GM19240 (cell line): ENCODE measurements around the gene FOXP1.

Experiments used
- DNase-seq: peaks from one replicate; pipeline ENCODE4 v3.0.0; 2011; ENCODE audit warnings: low spot score; ENCODE audit not compliant: insufficient read length

Gene FOXP1

DNA sequence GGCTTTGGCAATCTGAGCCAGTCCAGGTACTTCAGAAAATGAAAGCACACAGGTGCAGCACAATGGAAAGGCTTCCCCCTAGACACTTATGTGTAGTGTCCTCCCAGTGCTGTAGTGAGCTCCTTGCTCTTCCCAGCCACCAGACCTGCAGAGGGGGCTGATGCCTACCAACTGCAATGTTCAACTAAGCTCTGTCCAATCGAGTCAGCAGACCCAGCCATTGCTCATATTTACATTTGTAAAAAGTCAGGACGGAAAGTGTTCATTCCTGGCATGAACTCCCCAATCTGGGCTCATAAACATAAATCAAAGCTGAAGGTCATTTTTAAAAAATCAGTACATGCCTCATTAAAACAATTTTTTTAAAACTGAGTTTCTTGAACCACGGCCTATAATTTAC is 73.0 kb downstream of the FOXP1 start:
- DNase-seq = no peak

- DNase-seq = no peak
Measured at GRCh38 chr3:71509066-71509465, 74.5 kb downstream of the FOXP1 start.

DNA sequence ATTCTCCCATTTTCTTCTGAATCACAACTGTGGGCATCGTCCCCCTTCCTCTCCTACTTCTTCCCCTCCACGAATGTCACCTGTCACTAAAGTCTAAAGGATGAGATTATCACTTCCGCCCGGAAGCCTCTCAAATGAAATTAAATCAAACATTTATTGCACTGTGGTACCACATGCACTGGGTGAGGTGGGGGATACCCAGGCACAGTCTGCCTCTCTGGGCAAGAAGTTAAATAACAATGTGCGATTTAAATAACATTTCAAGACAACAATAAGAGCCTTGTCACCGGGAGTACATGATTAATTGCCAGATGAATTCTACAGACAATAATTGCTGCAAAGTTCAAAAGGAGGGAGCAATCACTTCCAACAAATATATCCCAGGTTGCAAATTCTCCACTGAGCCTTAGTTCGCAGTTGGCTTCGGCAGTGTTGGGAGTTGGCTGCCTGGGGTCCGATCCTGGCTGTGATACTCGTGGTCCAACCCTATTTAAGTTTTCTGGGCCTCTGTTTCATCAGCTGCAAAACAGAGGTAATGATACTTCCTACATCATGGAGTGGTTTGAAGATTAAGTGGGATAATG is 77.7 kb downstream of the FOXP1 start:
- DNase-seq = no peak

DNA sequence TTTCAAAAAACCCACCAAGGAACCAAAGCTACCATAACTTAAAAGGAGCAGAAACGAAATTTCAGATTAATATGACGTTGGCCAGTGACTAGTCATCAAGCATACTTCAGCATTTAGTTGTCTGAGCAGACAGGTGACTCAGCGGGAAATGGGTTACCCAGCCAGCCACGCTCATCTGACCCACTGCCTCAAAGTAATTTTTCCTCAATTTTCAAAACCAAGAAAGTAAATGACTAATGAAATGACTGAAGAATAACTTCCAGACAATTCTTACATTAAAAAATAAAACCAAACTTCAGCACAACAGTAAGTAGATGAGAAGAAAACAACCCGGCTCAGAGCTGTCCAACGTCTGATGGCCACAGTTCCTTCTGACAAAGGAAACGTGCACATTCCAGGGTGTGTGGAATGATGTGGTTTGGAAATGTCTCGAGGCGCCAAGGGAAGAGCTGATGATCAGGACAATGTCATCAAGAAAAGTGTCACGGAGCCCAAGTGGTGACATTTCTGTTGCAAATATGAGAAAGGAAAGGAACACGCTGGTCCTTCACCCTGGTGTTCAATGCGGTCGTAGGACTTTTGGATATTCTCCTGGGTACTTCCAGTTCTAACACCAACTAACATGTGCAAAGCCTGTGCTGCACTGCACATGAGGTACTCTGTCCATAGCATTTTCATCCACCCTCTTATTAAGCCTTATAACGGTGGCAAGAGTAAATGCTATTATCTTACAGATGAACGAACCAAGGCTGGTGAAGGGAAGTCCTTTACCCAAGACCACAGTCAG is 79.1 kb downstream of the FOXP1 start:
- no peak for DNase-seq

- no peak for DNase-seq
Measured at GRCh38 chr3:71503525-71504249, 79.8 kb downstream of the FOXP1 start.

GRCh38 chr3:71502066-71502625 is 81.4 kb downstream of the FOXP1 start:
- no peak for DNase-seq

DNA sequence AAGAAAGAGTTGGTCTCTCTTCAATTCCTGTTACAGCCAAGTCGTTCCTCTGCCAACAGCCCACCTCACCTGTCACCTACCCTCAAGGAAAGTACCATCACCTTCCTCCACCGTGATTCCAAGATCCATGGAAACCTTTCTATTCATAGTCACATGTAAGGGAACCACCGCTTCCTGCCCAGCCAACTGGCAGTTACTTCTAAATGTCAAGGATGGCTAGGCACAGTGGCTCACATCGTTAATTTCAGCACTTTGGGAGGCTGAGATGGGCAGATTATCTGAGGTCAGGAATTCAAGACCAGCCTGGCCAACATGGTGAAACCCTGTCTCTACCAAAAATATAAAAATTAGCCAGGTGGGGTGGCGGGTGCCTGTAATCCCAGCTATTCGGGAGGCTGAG is 82.8 kb downstream of the FOXP1 start:
- no peak for DNase-seq

- no peak for DNase-seq
Measured at GRCh38 chr3:71499227-71499876, 84.2 kb downstream of the FOXP1 start.

DNA sequence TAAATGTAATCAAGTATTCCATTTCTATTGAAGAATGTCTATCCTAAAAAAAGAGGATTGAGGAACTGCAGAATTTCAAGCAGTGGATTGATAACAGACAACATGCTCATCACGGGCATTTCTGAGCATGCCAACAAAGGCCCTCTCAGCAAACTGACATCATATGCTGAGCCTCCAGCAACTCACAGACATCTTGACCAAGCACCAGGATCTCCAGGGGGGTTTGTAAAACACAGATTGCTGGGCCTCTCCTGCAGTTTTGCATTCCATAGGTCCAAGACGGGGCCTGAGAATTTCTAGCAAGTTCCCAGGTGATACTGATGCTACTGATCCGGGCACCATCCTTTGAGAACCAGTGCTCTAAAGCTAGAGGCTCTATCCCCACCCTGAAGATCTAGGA is 85.0 kb downstream of the FOXP1 start:
- DNase-seq = no peak

- no peak for DNase-seq
Measured at GRCh38 chr3:71497971-71498444, 85.5 kb downstream of the FOXP1 start.

DNA sequence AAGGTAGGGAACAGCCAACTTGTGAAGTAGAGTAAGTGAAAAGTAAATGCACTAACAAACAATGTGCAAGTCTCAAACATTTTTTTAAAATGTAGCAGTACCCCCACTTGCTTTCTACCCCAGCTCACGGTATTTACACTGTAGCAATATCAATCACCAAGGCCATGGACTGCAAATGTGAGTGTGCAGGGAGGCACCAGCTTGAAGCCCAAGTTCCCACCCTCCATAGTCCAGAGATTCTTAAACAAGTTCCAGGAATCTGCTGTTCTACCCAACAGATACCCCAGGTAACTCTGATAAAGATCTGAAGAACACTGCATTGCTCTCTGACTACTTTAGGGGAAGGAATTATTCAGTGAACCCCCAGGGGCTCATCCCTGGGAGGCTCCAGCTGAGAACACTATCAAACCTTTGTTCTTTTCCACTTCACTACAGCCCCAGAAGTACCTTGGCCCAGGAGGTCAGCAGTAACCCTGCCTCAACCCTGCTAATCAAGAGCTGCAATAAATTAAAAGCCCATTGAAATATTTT is 86.1 kb downstream of the FOXP1 start:
- no peak for DNase-seq

GRCh38 chr3:71495708-71496472 is 87.6 kb downstream of the FOXP1 start:
- DNase-seq = no peak

- no peak for DNase-seq
Measured at GRCh38 chr3:71494212-71494611, 89.3 kb downstream of the FOXP1 start.

- no peak for DNase-seq
Measured at GRCh38 chr3:71492974-71493771, 90.4 kb downstream of the FOXP1 start.

DNA sequence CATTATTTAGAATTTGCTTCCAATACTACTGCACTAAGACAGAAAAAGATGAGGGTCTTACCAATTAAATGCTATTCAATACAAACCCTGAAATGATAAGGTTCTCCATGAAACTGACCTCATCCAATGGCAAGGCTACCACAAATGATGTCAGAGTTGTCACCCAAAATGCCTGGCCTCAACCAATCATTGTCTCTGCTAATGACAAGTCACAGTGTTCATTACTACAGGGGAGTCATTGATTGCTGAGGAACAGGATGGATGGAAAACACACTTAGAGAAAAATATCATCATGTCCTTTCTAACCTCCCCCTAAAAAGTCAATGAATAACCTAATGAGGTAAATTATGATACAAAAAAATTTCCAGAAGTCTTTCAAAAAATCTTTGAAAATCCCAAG is 91.0 kb downstream of the FOXP1 start:
- no peak for DNase-seq

DNA sequence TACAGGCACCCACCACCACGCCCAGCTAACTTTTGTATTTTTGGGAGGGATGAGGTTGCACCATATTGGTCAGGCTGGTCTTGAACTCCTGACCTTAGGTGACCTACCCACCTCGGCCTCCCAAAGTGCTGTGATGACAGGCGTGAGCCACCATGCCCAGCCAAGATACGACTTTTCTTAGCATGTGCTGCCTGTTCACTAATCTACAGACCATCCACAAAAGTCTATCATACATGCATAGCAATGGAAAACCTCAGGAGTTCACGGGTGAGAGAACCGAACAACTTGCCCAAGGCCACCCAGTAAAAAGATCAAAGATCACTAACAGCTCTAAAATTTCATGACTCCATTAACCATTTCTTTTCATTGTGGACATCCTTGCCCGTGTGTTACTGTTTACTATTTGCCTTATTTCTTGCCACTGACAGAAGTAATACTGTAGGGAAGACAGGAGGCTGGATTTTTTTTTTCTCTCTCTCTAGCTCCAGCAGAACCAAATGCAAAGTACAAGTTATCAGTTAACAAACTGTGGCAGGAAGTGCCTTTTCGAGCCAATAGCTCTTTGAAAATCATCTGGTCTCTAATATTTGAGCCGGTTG is 92.3 kb downstream of the FOXP1 start:
- no peak for DNase-seq

DNA sequence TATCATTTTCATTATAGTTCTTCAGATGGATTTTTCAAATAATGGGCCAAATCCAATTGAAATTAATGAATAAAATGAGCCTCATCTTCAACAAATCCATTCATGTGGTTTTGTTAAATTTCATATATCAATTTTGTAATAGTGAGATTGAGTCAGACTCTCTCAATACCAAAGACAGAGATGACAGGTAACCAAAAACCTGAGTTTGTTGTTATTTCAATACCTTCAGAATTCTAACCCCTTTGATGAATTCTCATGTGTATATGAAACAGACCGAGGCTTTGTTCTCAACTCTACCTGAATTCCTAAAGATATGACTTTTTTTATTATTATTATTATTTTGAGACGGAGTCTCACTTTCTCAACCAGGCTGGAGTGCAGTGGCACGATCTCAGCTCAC is 92.8 kb downstream of the FOXP1 start:
- no peak for DNase-seq

DNA sequence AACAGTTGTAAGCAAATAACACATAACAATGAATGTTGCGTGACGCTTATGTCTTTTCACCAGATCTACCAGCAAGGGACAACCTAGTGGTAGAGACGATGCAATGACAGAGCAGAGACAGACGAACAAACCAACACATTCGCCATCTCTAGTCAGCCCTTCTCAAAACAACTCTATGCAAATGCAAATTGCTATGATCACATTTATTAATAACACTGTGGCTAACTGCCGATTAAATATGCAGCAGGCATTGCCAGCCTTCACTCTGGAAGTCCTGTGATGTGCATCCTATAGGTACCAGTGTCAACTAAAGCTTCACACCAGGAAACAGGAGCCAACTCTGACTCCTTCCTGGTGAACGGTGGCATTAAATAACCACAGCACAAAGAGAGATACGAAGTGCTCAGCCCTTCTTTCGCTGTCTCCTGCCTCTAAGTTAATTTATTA is 94.2 kb downstream of the FOXP1 start:
- no peak for DNase-seq

- no peak for DNase-seq
Measured at GRCh38 chr3:71488882-71489281, 94.6 kb downstream of the FOXP1 start.
